SK-N-SH treated with all-trans-retinoic acid at 6 μM for 48 hours (cell line): Measurements from ENCODE around the gene ELAC2.

Experiments used
- GLIS3 ChIP-seq: fragments of 250-450 bp; sonication (Bioruptor Pico); IDR thresholded peaks from 2 replicates; pipeline ENCODE4 v1.5.0; 2020; ENCODE audit warnings: mild to moderate bottlenecking, moderate library complexity
- OSR1 ChIP-seq: fragments of 250-450 bp; sonication (Bioruptor Pico); IDR thresholded peaks from 2 replicates; pipeline ENCODE4 v1.8.0; 2022; ENCODE audit warnings: moderate library complexity, mild to moderate bottlenecking, inconsistent platforms
- RARB ChIP-seq: fragments of 250-450 bp; sonication (Bioruptor Pico); IDR thresholded peaks from 2 replicates; pipeline ENCODE4 v1.8.0; 2021; ENCODE audit warnings: mild to moderate bottlenecking, moderate library complexity
- TCF4 ChIP-seq: fragments of 250-450 bp; sonication (Bioruptor Pico); IDR thresholded peaks from 2 replicates; pipeline ENCODE4 v1.8.0; 2021; ENCODE audit warnings: mild to moderate bottlenecking, moderate library complexity, borderline replicate concordance
- ZFP3 ChIP-seq: fragments of 250-450 bp; sonication (Bioruptor Pico); IDR thresholded peaks from 2 replicates; pipeline ENCODE4 v1.5.0; 2020; ENCODE audit warnings: mild to moderate bottlenecking, moderate library complexity
- ZFP30 ChIP-seq: fragments of 450-650 bp; formaldehyde crosslinking; IDR thresholded peaks from 2 replicates; pipeline ENCODE4 v1.5.0; 2022; ENCODE audit warnings: mild to moderate bottlenecking, moderate library complexity
- TF ChIP-seq, protein P1 (sequence below): fragments of 250-450 bp; sonication (Bioruptor Pico); IDR thresholded peaks from 2 replicates; pipeline ENCODE4 v1.5.1; 2020; ENCODE audit warnings: low read depth, mild to moderate bottlenecking, moderate library complexity

DNA sequence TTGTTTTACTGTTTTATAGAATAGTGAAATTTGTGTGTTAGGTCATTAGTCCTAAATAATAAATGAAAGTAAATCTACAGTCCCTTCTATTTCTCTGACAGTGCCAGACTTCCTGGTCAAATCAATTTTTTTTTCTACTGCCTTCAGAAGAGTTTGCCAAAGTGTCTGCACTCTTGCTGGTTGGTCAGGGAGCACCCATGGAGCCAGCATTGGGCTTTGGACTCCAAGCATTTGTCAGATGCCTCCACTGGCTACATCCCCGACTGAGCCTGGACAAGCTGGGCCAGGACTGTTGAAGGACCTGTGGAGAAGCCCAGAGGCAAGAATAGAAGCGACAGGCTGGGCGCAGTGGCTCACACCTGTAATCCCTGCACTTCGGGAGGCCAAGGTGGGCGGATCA lies 53.7 kb downstream of the ELAC2 start:
- TF ChIP-seq ZFP3, result no peak
- TF ChIP-seq, protein P1, sequence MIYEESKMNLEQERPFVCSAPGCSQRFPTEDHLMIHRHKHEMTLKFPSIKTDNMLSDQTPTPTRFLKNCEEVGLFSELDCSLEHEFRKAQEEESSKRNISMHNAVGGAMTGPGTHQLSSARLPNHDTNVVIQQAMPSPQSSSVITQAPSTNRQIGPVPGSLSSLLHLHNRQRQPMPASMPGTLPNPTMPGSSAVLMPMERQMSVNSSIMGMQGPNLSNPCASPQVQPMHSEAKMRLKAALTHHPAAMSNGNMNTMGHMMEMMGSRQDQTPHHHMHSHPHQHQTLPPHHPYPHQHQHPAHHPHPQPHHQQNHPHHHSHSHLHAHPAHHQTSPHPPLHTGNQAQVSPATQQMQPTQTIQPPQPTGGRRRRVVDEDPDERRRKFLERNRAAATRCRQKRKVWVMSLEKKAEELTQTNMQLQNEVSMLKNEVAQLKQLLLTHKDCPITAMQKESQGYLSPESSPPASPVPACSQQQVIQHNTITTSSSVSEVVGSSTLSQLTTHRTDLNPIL, result no peak
- no peak for TF ChIP-seq OSR1
- TF ChIP-seq ZFP30 (CRISPR knock-in tag), result no peak
- no peak for TF ChIP-seq RARB (CRISPR knock-in tag)
- no peak for TF ChIP-seq GLIS3 (CRISPR knock-in tag)
- TF ChIP-seq TCF4 (CRISPR knock-in tag), result no peak
